HepG2 (cell line): ENCODE data around the gene SMYD1. TPM values are rescaled to one million over a fixed set of nuclear protein-coding genes. Genes with fewer than 3 reads are reported as not detected.

Experiments
- CBFB ChIP-seq: sonication (generic); formaldehyde crosslinking; IDR thresholded peaks from 2 replicates; pipeline ENCODE4 v1.4.0; 2020; ENCODE audit warnings: missing genetic modification reagents
- NKX3-1 ChIP-seq: sonication (generic); formaldehyde crosslinking; IDR thresholded peaks from 2 replicates; pipeline ENCODE4 v1.5.0; 2020; ENCODE audit warnings: missing genetic modification reagents
- NPAS2 ChIP-seq: sonication (generic); formaldehyde crosslinking; IDR thresholded peaks from 2 replicates; pipeline ENCODE4 v1.8.0; 2022; ENCODE audit warnings: mild to moderate bottlenecking, missing genetic modification reagents, borderline replicate concordance
- SP1 ChIP-seq, 2 experiments: fragments of 450-650 bp in 1 of 2; sonication (generic) in 1 of 2; formaldehyde crosslinking in 1 of 2; IDR thresholded peaks; 2 replicates each; pipeline versions ENCODE4 v1.4.0 to v1.6.1; 2016 to 2020; ENCODE audit warnings: missing genetic modification reagents in 1 of 2
- TAF15 ChIP-seq: fragments of 200-400 bp; formaldehyde crosslinking; IDR thresholded peaks from one replicate; pipeline ENCODE4 v1.6.1; 2018; ENCODE audit warnings: mild to moderate bottlenecking, low read depth, low read length; ENCODE audit not compliant: poor library complexity, severe bottlenecking
- ZBTB38 ChIP-seq: sonication (generic); formaldehyde crosslinking; IDR thresholded peaks from 2 replicates; pipeline ENCODE4 v1.5.1; 2020; ENCODE audit warnings: mild to moderate bottlenecking, missing genetic modification reagents
- ZNF101 ChIP-seq: sonication (generic); formaldehyde crosslinking; IDR thresholded peaks from 2 replicates; pipeline ENCODE4 v1.4.0; 2020; ENCODE audit warnings: mild to moderate bottlenecking, low read depth, missing genetic modification reagents, borderline replicate concordance
- ZNF136 ChIP-seq: sonication (generic); formaldehyde crosslinking; IDR thresholded peaks from 2 replicates; pipeline ENCODE4 v1.8.1; 2022; ENCODE audit warnings: low read depth, mild to moderate bottlenecking, moderate library complexity, missing genetic modification reagents
- ZNF609 ChIP-seq: sonication (generic); formaldehyde crosslinking; IDR thresholded peaks from 2 replicates; pipeline ENCODE4 v1.4.0; 2020; ENCODE audit warnings: mild to moderate bottlenecking, missing genetic modification reagents, borderline replicate concordance
- ZNF746 ChIP-seq: sonication (generic); formaldehyde crosslinking; IDR thresholded peaks from 2 replicates; pipeline ENCODE4 v1.8.0; 2022; ENCODE audit warnings: mild to moderate bottlenecking, missing genetic modification reagents
- ZNF850 ChIP-seq: sonication (generic); formaldehyde crosslinking; conservative IDR thresholded peaks from 2 replicates; pipeline ENCODE4 v1.9.0; 2021; ENCODE audit warnings: mild to moderate bottlenecking, missing genetic modification reagents
- ZSCAN30 ChIP-seq: sonication (generic); formaldehyde crosslinking; IDR thresholded peaks from 2 replicates; pipeline ENCODE4 v1.5.0; 2020; ENCODE audit warnings: mild to moderate bottlenecking, missing genetic modification reagents
- polyA plus RNA-seq, 8 experiments: library from polyadenylated mRNA; depleted of rRNA in 3 of 8; stranded (reverse) in 7 of 8; unstranded in 1 of 8; fragments of >200 nt; fragmentation: Illumina TruSeq in 4 of 8; extraction: Trizol in 4 of 8; gene quantifications; 2 replicates each; pipeline versions ENCODE4 v1.2.1 to v1.2.3, GENCODE V29; 2011 to 2016; ENCODE audit warnings: low read depth in 4 of 8, missing spikeins in 1 of 8, mixed read lengths in 1 of 8; ENCODE audit not compliant: insufficient read depth in 1 of 8
- total RNA-seq, 5 experiments: library from RNA; depleted of rRNA; stranded (reverse); fragments of >200 nt; fragmentation: Illumina TruSeq; extraction: Trizol; gene quantifications; 2 replicates each; pipeline ENCODE4 v1.2.3, GENCODE V29; 2016; ENCODE audit warnings: low read depth in 1 of 5
- TF ChIP-seq, protein P1 (sequence below): sonication (generic); formaldehyde crosslinking; IDR thresholded peaks from 2 replicates; pipeline ENCODE4 v1.4.0; 2020; ENCODE audit warnings: mild to moderate bottlenecking, missing genetic modification reagents
- TF ChIP-seq, protein P2 (sequence below): sonication (generic); formaldehyde crosslinking; IDR thresholded peaks from 2 replicates; pipeline ENCODE4 v1.4.0; 2020; ENCODE audit warnings: missing genetic modification reagents, mild to moderate bottlenecking, borderline replicate concordance

SMYD1 gene
- total and polyA plus RNA-seq, 2 of the 13 experiments (the other 11 are each of a cell fraction or from before 2014, with no cell fraction given), result not detected

DNA sequence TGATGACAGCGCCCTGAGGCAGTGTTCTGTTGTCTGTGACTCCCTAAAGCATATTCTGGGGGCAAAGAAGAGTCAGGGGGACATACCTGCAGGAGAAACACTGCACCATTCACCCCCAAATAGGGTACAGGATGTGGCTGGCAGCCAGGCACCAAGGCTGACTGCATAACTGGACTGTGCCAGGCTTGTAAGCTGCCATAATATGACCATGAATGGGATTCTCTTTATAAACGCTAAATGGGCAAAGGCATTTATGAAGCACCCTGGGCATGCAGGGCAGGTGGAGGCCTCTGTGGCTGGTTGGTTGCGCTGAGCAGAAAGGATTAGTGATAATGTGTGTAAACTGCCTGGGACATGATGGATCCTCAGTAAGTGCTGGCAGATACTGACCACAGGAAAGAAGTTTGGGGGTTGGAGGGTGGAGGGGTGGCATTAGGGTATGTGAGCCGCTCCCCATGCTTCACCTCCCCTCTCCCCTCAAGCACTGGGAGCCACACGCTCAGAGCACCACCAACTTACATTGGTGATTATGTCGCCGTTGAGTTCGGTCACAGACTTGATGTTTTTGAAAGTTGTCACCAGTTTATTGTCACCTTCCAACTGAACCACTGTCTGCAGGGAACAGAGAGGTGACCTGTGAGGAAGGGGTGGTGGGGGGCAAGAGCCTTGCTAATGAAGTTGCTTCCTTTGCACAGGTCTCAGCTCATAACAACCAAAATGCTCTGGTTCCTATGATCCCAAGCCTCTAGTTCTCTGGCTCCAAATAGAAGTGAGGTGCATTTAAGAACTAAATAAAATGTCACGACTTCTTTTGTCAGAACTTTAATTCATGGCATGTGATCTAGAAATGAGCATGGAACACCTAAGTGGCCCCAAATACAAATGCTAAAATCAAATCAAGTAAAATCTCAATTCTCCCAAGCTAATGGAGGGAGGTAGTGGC is 56.6 kb downstream of the SMYD1 start (continued):
- TF ChIP-seq NPAS2 (CRISPR knock-in tag) (no peak), SP1 (IDR thresholded peaks at IDR 0.05) (no peak), SP1 (CRISPR knock-in tag; IDR thresholded peaks at IDR 0.05) (no peak), ZBTB38 (CRISPR knock-in tag) (peak; percentile 32; the same call in 1 of the 2 replicates), ZNF101 (CRISPR knock-in tag) (no peak), ZNF746 (no peak), ZSCAN30 (CRISPR knock-in tag) (no peak), NKX3-1 (CRISPR knock-in tag) (no peak), ZNF136 (no peak), ZNF850 (CRISPR knock-in tag) (no peak), TAF15 (no peak), ZNF609 (no peak), CBFB (no peak)
- TF ChIP-seq, protein P1, sequence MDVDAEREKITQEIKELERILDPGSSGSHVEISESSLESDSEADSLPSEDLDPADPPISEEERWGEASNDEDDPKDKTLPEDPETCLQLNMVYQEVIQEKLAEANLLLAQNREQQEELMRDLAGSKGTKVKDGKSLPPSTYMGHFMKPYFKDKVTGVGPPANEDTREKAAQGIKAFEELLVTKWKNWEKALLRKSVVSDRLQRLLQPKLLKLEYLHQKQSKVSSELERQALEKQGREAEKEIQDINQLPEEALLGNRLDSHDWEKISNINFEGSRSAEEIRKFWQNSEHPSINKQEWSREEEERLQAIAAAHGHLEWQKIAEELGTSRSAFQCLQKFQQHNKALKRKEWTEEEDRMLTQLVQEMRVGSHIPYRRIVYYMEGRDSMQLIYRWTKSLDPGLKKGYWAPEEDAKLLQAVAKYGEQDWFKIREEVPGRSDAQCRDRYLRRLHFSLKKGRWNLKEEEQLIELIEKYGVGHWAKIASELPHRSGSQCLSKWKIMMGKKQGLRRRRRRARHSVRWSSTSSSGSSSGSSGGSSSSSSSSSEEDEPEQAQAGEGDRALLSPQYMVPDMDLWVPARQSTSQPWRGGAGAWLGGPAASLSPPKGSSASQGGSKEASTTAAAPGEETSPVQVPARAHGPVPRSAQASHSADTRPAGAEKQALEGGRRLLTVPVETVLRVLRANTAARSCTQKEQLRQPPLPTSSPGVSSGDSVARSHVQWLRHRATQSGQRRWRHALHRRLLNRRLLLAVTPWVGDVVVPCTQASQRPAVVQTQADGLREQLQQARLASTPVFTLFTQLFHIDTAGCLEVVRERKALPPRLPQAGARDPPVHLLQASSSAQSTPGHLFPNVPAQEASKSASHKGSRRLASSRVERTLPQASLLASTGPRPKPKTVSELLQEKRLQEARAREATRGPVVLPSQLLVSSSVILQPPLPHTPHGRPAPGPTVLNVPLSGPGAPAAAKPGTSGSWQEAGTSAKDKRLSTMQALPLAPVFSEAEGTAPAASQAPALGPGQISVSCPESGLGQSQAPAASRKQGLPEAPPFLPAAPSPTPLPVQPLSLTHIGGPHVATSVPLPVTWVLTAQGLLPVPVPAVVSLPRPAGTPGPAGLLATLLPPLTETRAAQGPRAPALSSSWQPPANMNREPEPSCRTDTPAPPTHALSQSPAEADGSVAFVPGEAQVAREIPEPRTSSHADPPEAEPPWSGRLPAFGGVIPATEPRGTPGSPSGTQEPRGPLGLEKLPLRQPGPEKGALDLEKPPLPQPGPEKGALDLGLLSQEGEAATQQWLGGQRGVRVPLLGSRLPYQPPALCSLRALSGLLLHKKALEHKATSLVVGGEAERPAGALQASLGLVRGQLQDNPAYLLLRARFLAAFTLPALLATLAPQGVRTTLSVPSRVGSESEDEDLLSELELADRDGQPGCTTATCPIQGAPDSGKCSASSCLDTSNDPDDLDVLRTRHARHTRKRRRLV (CRISPR knock-in tag), result no peak
- TF ChIP-seq, protein P2, sequence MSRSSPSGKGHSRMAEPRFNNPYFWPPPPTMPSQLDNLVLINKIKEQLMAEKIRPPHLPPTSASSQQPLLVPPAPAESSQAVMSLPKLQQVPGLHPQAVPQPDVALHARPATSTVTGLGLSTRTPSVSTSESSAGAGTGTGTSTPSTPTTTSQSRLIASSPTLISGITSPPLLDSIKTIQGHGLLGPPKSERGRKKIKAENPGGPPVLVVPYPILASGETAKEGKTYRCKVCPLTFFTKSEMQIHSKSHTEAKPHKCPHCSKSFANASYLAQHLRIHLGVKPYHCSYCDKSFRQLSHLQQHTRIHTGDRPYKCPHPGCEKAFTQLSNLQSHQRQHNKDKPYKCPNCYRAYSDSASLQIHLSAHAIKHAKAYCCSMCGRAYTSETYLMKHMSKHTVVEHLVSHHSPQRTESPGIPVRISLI (CRISPR knock-in tag), result no peak
